IPS-20b (cell line): Measurements from ENCODE around the gene TNFRSF18.

ENCODE experiments used
- H3K27ac ChIP-seq: one replicate; pipeline ENCODE4 v1.5.1; 2013; ENCODE audit warnings: low read length
- H3K27me3 ChIP-seq: 2 replicates; pipeline ENCODE4 v1.6.1; 2013; ENCODE audit warnings: mild to moderate bottlenecking, low read length, inconsistent platforms; ENCODE audit not compliant: insufficient read depth
- H3K36me3 ChIP-seq: 2 replicates; pipeline ENCODE4 v1.6.1; 2013; ENCODE audit warnings: low read depth, mild to moderate bottlenecking, inconsistent platforms, low read length, moderate library complexity; ENCODE audit not compliant: insufficient read depth
- H3K4me1 ChIP-seq: 2 replicates; pipeline ENCODE4 v1.6.1; 2013; ENCODE audit warnings: mild to moderate bottlenecking, control low read depth, inconsistent platforms, low read length, moderate library complexity; ENCODE audit not compliant: insufficient read depth
- H3K4me3 ChIP-seq: 2 replicates; pipeline ENCODE4 v1.5.1; 2013; ENCODE audit warnings: mild to moderate bottlenecking, low read length, inconsistent platforms
- H3K9ac ChIP-seq: 2 replicates; pipeline ENCODE4 v1.6.1; 2013; ENCODE audit warnings: low read depth, mild to moderate bottlenecking, inconsistent platforms, low read length, moderate library complexity
- H3K9me3 ChIP-seq: 2 replicates; pipeline ENCODE4 v1.6.1; 2013; ENCODE audit warnings: mild to moderate bottlenecking, low read depth, low read length, inconsistent platforms; ENCODE audit not compliant: insufficient read depth

The TNFRSF18 gene

GRCh38 chr1:1173061-1173792, 33.2 kb downstream of the TNFRSF18 start:
- no peaks in the 10 kb centered on the region for H3K9me3 ChIP-seq
- H3K9ac ChIP-seq = no peak overlapping the region
- H3K4me1 ChIP-seq = peaks cover 10% of the 10 kb centered on the region
- H3K27ac ChIP-seq = no peak overlapping the region
- H3K4me3 ChIP-seq = peak overlapping the region; percentile 46; the same call in 1 of the 2 replicates
- no peaks in the 10 kb centered on the region for H3K36me3 ChIP-seq
- peaks cover 17% of the 10 kb centered on the region for H3K27me3 ChIP-seq

- peaks cover 15% of the 10 kb centered on the region for H3K27me3 ChIP-seq
- no peak overlapping the region for H3K9ac ChIP-seq
- no peaks in the 10 kb centered on the region for H3K9me3 ChIP-seq
- peaks cover 5% of the 10 kb centered on the region for H3K4me1 ChIP-seq
- no peak overlapping the region for H3K4me3 ChIP-seq
- no peak overlapping the region for H3K27ac ChIP-seq
- H3K36me3 ChIP-seq = no peaks in the 10 kb centered on the region
Observed at GRCh38 chr1:1171546-1172340, 34.6 kb downstream of the TNFRSF18 start.

- H3K36me3 ChIP-seq = no peaks in the 10 kb centered on the region
- no peak overlapping the region for H3K4me3 ChIP-seq
- peaks cover 9% of the 10 kb centered on the region for H3K27me3 ChIP-seq
- no peak overlapping the region for H3K27ac ChIP-seq
- no peaks in the 10 kb centered on the region for H3K9me3 ChIP-seq
- no peak overlapping the region for H3K9ac ChIP-seq
- H3K4me1 ChIP-seq = no peaks in the 10 kb centered on the region; the same call in 1 of the 2 replicates
Observed at GRCh38 chr1:1171161-1171545, 35.2 kb downstream of the TNFRSF18 start.

GRCh38 chr1:1170215-1171091, 35.9 kb downstream of the TNFRSF18 start:
- Histone ChIP-seq H3K36me3 (no peaks in the 10 kb centered on the region), H3K27me3 (peaks cover 3% of the 10 kb centered on the region), H3K27ac (no peak overlapping the region), H3K4me3 (no peak overlapping the region), H3K4me1 (no peaks in the 10 kb centered on the region; the same call in 1 of the 2 replicates), H3K9me3 (no peaks in the 10 kb centered on the region), H3K9ac (no peak overlapping the region)

- Histone ChIP-seq H3K4me3 (no peak overlapping the region), H3K27me3 (no peaks in the 10 kb centered on the region), H3K27ac (no peak overlapping the region), H3K9ac (no peak overlapping the region), H3K4me1 (no peaks in the 10 kb centered on the region; the same call in 1 of the 2 replicates), H3K9me3 (no peaks in the 10 kb centered on the region), H3K36me3 (no peaks in the 10 kb centered on the region)
Observed at GRCh38 chr1:1169429-1170214, 36.8 kb downstream of the TNFRSF18 start.

GRCh38 chr1:1168451-1169411, 37.7 kb downstream of the TNFRSF18 start:
- H3K27ac ChIP-seq = no peak overlapping the region
- no peaks in the 10 kb centered on the region; the same call in 1 of the 2 replicates for H3K4me1 ChIP-seq
- H3K4me3 ChIP-seq = no peak overlapping the region
- no peaks in the 10 kb centered on the region; the same call in 1 of the 2 replicates for H3K27me3 ChIP-seq
- no peaks in the 10 kb centered on the region for H3K9me3 ChIP-seq
- H3K36me3 ChIP-seq = no peaks in the 10 kb centered on the region
- no peak overlapping the region for H3K9ac ChIP-seq

GRCh38 chr1:1167841-1168450, 38.4 kb downstream of the TNFRSF18 start:
- no peaks in the 10 kb centered on the region; the same call in 1 of the 2 replicates for H3K4me1 ChIP-seq
- no peaks in the 10 kb centered on the region; the same call in 1 of the 2 replicates for H3K27me3 ChIP-seq
- H3K27ac ChIP-seq = no peak overlapping the region
- H3K9ac ChIP-seq = no peak overlapping the region
- H3K9me3 ChIP-seq = no peaks in the 10 kb centered on the region
- no peaks in the 10 kb centered on the region for H3K36me3 ChIP-seq
- H3K4me3 ChIP-seq = no peak overlapping the region

GRCh38 chr1:1167398-1167821, 39.0 kb downstream of the TNFRSF18 start:
- Histone ChIP-seq H3K9ac (no peak overlapping the region), H3K4me3 (no peak overlapping the region), H3K9me3 (no peaks in the 10 kb centered on the region), H3K27me3 (no peaks in the 10 kb centered on the region; the same call in 1 of the 2 replicates), H3K36me3 (no peaks in the 10 kb centered on the region), H3K4me1 (no peaks in the 10 kb centered on the region; the same call in 1 of the 2 replicates), H3K27ac (no peak overlapping the region)

GRCh38 chr1:1166642-1167397, 39.6 kb downstream of the TNFRSF18 start:
- Histone ChIP-seq H3K27ac (no peak overlapping the region), H3K4me3 (no peak overlapping the region), H3K27me3 (no peaks in the 10 kb centered on the region; the same call in 1 of the 2 replicates), H3K9ac (no peak overlapping the region), H3K36me3 (no peaks in the 10 kb centered on the region), H3K9me3 (no peaks in the 10 kb centered on the region), H3K4me1 (no peaks in the 10 kb centered on the region; the same call in 1 of the 2 replicates)
